K562 (cell line): ENCODE results near the gene PPARG. TPM values are rescaled to one million over a fixed set of nuclear protein-coding genes. Genes with fewer than 3 reads are reported as not detected.

ENCODE experiments used
- ATAC-seq: fragments of 200-7000 bp; cut with Tn5 transposase; 3 replicates; pipeline ENCODE4 v1.9.1; 2020; ENCODE audit warnings: moderate library complexity
- BruUV-seq: library from RNA; stranded (reverse); fragments of 400-500 nt; replicated peaks from 2 replicates; lab custom pipeline; 2021; lab: Mats Ljungman, UMichigan
- CTCF ChIA-PET: fragments of 300-600 bp; formaldehyde crosslinking; extraction: SDS; loops from one replicate; lab custom pipeline; 2021; ENCODE audit warnings: low intra/inter-chr PET ratio; lab: Yijun Ruan, JAX
- POLR2A ChIA-PET: fragments of 300-600, 350-650 bp; sonication (Branson Sonifier 250); formaldehyde crosslinking; extraction: SDS; loops from one replicate; lab custom pipeline; 2021; ENCODE audit warnings: antibody characterized with exemption, inconsistent platforms; lab: Yijun Ruan, JAX
- DNase-seq, 4 experiments: peaks; one replicate each; pipeline versions ENCODE4 v3.0.0 to v3.0.0-alpha.2; 2011 to 2018; ENCODE audit warnings: low spot score in 3 of 4, mixed read lengths in 3 of 4; ENCODE audit errors: extremely low read depth in 1 of 4
- FAIRE-seq: peaks from 2 replicates; lab custom pipeline; 2011; peaks lifted over from hg19 to GRCh38; lab: Jason Lieb, UNC
- H2AFZ ChIP-seq: 2 replicates; pipeline ENCODE4 v1.6.0; 2011; ENCODE audit warnings: low read depth, low read length, control low read depth, inconsistent platforms
- H3K27ac ChIP-seq: fragments of 200-600 bp; 3 replicates; pipeline ENCODE4 v1.8.0; 2011; ENCODE audit warnings: low read depth, mild to moderate bottlenecking, control low read depth, inconsistent platforms, low read length, moderate library complexity, mixed read lengths; ENCODE audit errors: extremely low read depth
- H3K27me3 ChIP-seq, 2 experiments: fragments of 300-600 bp in 1 of 2; 2 replicates in 1 of 2; 3 replicates in 1 of 2; pipeline versions ENCODE4 v1.6.0 to v1.8.0; 2011; ENCODE audit warnings: inconsistent platforms in 2 of 2, low read length in 2 of 2, mild to moderate bottlenecking in 1 of 2, mixed read lengths in 1 of 2, moderate library complexity in 1 of 2; ENCODE audit not compliant: control insufficient read depth in 2 of 2, insufficient read depth in 2 of 2
- H3K36me3 ChIP-seq: fragments of 300-600 bp; 3 replicates; pipeline ENCODE4 v1.8.0; 2011; ENCODE audit warnings: mild to moderate bottlenecking, low read length, inconsistent platforms; ENCODE audit not compliant: control insufficient read depth, insufficient read depth
- H3K4me1 ChIP-seq, 2 experiments: fragments of 200-600 bp in 1 of 2; replicated peaks in 1 of 2; 2 replicates in 1 of 2; 3 replicates in 1 of 2; pipeline versions ENCODE4 v1.5.1 to v1.8.0; 2011; ENCODE audit warnings: inconsistent platforms in 2 of 2, low read length in 2 of 2, mild to moderate bottlenecking in 1 of 2, mixed read lengths in 1 of 2, moderate library complexity in 1 of 2; ENCODE audit not compliant: control insufficient read depth in 2 of 2, insufficient read depth in 2 of 2
- H3K4me2 ChIP-seq: 2 replicates; pipeline ENCODE4 v1.6.1; 2011; ENCODE audit warnings: low read length, control low read depth, inconsistent platforms, mixed read lengths; ENCODE audit not compliant: insufficient read depth
- H3K4me3 ChIP-seq: fragments of 200-600 bp; sonication (generic), shearing (Covaris generic); 2 replicates; pipeline ENCODE4 v1.5.1; 2016; ENCODE audit warnings: control low read depth, inconsistent platforms
- H3K79me2 ChIP-seq: fragments of 200-600 bp; 3 replicates; pipeline ENCODE4 v1.8.0; 2011; ENCODE audit warnings: low read length, inconsistent platforms; ENCODE audit not compliant: control insufficient read depth, insufficient read depth
- H3K9ac ChIP-seq, 2 experiments: 2 replicates each; pipeline versions ENCODE4 v1.6.0 to v1.6.1; 2011; ENCODE audit warnings: low read depth in 2 of 2, low read length in 2 of 2, control low read depth in 1 of 2, inconsistent platforms in 1 of 2, mild to moderate bottlenecking in 1 of 2, mixed read lengths in 1 of 2; ENCODE audit not compliant: insufficient read depth in 1 of 2
- H3K9me1 ChIP-seq: one replicate; pipeline ENCODE4 v1.6.0; 2011; ENCODE audit warnings: inconsistent platforms, mild to moderate bottlenecking, low read length, moderate library complexity; ENCODE audit not compliant: control insufficient read depth, insufficient read depth
- H3K9me3 ChIP-seq: replicated peaks from 2 replicates; pipeline ENCODE4 v1.5.1; 2011; ENCODE audit warnings: low read depth, low read length, inconsistent platforms; ENCODE audit not compliant: control insufficient read depth, insufficient read depth
- H4K20me1 ChIP-seq: replicated peaks from 2 replicates; pipeline ENCODE4 v1.6.1; 2011; ENCODE audit warnings: low read length, inconsistent platforms, mixed read lengths; ENCODE audit not compliant: control insufficient read depth, insufficient read depth
- FUS ChIP-seq: fragments of 200-400 bp; formaldehyde crosslinking; optimal IDR thresholded peaks from 2 replicates; pipeline ENCODE3; 2017; ENCODE audit warnings: low read depth, low read length
- ZBTB26 ChIP-seq: fragments of 450-650 bp; formaldehyde crosslinking; IDR thresholded peaks from 2 replicates; pipeline ENCODE4 v1.4.0; 2022; ENCODE audit warnings: missing genetic modification characterization
- WGBS: fragments of 100-300 bp; shearing (Covaris generic); methylation state at CpG from one replicate; pipeline ENCODE4 v1.1.6; 2016; ENCODE audit warnings: low coverage, mixed read lengths; ENCODE audit not compliant: insufficient coverage; ENCODE audit errors: missing lambda C conversion rate; 5-methylcytosine and 5-hydroxymethylcytosine counted together
- in situ Hi-C: fragments of 300-500 bp; cut with MboI; formaldehyde crosslinking; loops from 4 replicates; pipeline ENCODE4 v1.15.0; 2018; ENCODE audit warnings: inconsistent platforms, mixed read lengths
- intact Hi-C: fragments of 100-400 bp; cut with micrococcal nuclease; formaldehyde crosslinking; loops from 2 replicates; pipeline ENCODE4 v1.14.2; 2022
- polyA plus RNA-seq, 8 experiments: library from polyadenylated mRNA; depleted of rRNA in 4 of 8; stranded (reverse) in 5 of 8; unstranded in 3 of 8; fragments of >200 nt; fragmentation: Nextera tagmentation in 2 of 8; fragmentation: Illumina TruSeq in 1 of 8; extraction: Ambion mirVana in 2 of 8; extraction: Trizol in 1 of 8; gene quantifications; 2 replicates each; pipeline versions ENCODE4 v1.2.1 to v1.2.3, GENCODE V29; 2011 to 2014; ENCODE audit warnings: inconsistent platforms in 1 of 8, missing spikeins in 1 of 8
- total RNA-seq, 7 experiments: library from RNA; depleted of rRNA in 6 of 7; stranded (reverse); fragments of >200 nt in 6 of 7; fragmentation: Illumina TruSeq in 2 of 7; extraction: Trizol in 2 of 7; gene quantifications; 2 replicates each; pipeline versions ENCODE4 v1.2.1 to v1.2.3, GENCODE V29; 2011 to 2021; ENCODE audit warnings: low replicate concordance in 1 of 7
- TF ChIP-seq, protein P1 (sequence below), 2 experiments: fragments of 450-650 bp; conservative IDR thresholded peaks; 2 replicates each; pipeline ENCODE4 v1.6.1; 2017; ENCODE audit warnings: mild to moderate bottlenecking in 2 of 2, moderate library complexity in 2 of 2

The PPARG gene
- total and polyA plus RNA-seq, 9 of the 15 experiments (the other 6 are each of a cell fraction or from before 2014, with no cell fraction given): not detected

DNA sequence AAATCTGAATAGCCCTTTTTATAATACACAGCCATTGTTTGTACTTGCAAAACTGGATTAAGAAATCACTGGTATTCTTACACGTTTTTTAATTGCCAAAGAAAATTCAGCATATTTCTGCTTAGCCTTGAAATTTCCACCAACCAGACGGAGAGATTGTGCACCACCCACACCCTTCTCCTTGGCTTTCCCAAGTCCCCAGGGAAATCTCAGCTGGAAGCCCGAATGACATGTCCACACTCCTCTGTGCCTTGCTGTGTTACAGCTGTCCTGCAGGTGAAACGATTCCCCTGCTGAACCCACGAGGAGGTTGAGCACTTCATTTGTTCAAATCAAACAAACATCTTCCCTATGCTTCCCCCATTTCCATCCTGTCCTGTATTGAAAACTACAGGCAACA is 49.6 kb upstream of the PPARG start (continued):
- TF ChIP-seq, protein P1, sequence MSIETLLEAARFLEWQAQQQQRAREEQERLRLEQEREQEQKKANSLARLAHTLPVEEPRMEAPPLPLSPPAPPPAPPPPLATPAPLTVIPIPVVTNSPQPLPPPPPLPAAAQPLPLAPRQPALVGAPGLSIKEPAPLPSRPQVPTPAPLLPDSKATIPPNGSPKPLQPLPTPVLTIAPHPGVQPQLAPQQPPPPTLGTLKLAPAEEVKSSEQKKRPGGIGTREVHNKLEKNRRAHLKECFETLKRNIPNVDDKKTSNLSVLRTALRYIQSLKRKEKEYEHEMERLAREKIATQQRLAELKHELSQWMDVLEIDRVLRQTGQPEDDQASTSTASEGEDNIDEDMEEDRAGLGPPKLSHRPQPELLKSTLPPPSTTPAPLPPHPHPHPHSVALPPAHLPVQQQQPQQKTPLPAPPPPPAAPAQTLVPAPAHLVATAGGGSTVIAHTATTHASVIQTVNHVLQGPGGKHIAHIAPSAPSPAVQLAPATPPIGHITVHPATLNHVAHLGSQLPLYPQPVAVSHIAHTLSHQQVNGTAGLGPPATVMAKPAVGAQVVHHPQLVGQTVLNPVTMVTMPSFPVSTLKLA (conservative IDR thresholded peaks at IDR 0.05): no peak

- Histone ChIP-seq H3K4me1 (no peaks in the 10 kb centered on the region), H3K4me3 (no peak overlapping the region), H3K27me3 (0 out of 5 replicates have a peak, but pooled peaks cover 6 to 7% of the 10 kb centered on the region in 2 experiments), H3K9me3 (no peaks in the 10 kb centered on the region), H3K36me3 (no peaks in the 10 kb centered on the region), H3K27ac (no peak overlapping the region), H3K79me2 (no peaks in the 10 kb centered on the region), H3K4me2 (no peak overlapping the region), H2AFZ (no peak overlapping the region), H3K9me1 (no peaks in the 10 kb centered on the region), H4K20me1 (no peaks in the 10 kb centered on the region), H3K9ac (no peak overlapping the region)
- WGBS: 0% methylated on average over 2 of the region's 2 CpGs
- ATAC-seq (no peak), DNase-seq (no peak), FAIRE-seq (no peak)
- TF ChIP-seq FUS: no peak
- 0 out of 2 replicates have a peak, but pooled peaks have one; percentile 25 for TF ChIP-seq ZBTB26
- no TSS peak for BruUV-seq
- in situ Hi-C loops (no loop called here), intact Hi-C loops (no loop called here)
- CTCF ChIA-PET: no interaction called here
- POLR2A ChIA-PET: no interaction called here
These were observed 46.1 kb upstream of the PPARG start for GRCh38 chr3:12242772-12243171.
